KMS-11 (cell line): Measurements from ENCODE around the gene AOPEP.

ENCODE experiments used
- H2AFZ ChIP-seq: fragments of 200-600 bp; sonication (generic); 2 replicates; pipeline ENCODE4 v1.6.1; 2016; ENCODE audit warnings: antibody characterized with exemption, mixed run types, low read depth
- H3K27ac ChIP-seq: fragments of 200-600 bp; sonication (generic); 2 replicates; pipeline ENCODE4 v1.6.1; 2016; ENCODE audit warnings: mild to moderate bottlenecking, mixed run types
- H3K27me3 ChIP-seq: fragments of 200-600 bp; sonication (generic); 2 replicates; pipeline ENCODE4 v1.6.1; 2017; ENCODE audit warnings: mild to moderate bottlenecking, low read depth, mixed run types, moderate library complexity; ENCODE audit not compliant: insufficient read depth
- H3K36me3 ChIP-seq: fragments of 200-600 bp; sonication (generic); 2 replicates; pipeline ENCODE4 v1.6.1; 2017; ENCODE audit warnings: mild to moderate bottlenecking, mixed run types; ENCODE audit not compliant: insufficient read depth
- H3K4me1 ChIP-seq: fragments of 200-600 bp; sonication (generic); 2 replicates; pipeline ENCODE4 v1.6.1; 2016; ENCODE audit warnings: mild to moderate bottlenecking, low read depth, mixed run types; ENCODE audit not compliant: poor library complexity, severe bottlenecking
- H3K4me2 ChIP-seq: fragments of 200-600 bp; sonication (generic); 2 replicates; pipeline ENCODE4 v1.7.0; 2016; ENCODE audit warnings: mild to moderate bottlenecking, mixed run types
- H3K4me3 ChIP-seq: fragments of 200-600 bp; sonication (generic); IDR thresholded peaks from 2 replicates; pipeline ENCODE4 v1.6.1; 2017; ENCODE audit warnings: low read depth, low read length, mixed read lengths; ENCODE audit not compliant: insufficient read depth
- H3K79me2 ChIP-seq: fragments of 200-600 bp; sonication (generic); 2 replicates; pipeline ENCODE4 v1.6.1; 2016; ENCODE audit warnings: low read depth, mixed run types; ENCODE audit not compliant: insufficient read depth
- H3K9ac ChIP-seq: fragments of 200-600 bp; sonication (generic); 2 replicates; pipeline ENCODE4 v1.6.1; 2016; ENCODE audit warnings: mild to moderate bottlenecking, mixed run types
- H4K20me1 ChIP-seq: fragments of 200-600 bp; sonication (generic); 2 replicates; pipeline ENCODE4 v1.6.1; 2016; ENCODE audit warnings: mild to moderate bottlenecking, mixed run types; ENCODE audit not compliant: insufficient read depth
- TF ChIP-seq, protein P1 (sequence below): fragments of 200-600 bp; sonication (generic); conservative IDR thresholded peaks from 2 replicates; pipeline ENCODE4 v1.6.1; 2017; ENCODE audit warnings: low read depth, mild to moderate bottlenecking, antibody characterized with exemption, low read length, moderate library complexity, mixed read lengths

AOPEP gene

DNA sequence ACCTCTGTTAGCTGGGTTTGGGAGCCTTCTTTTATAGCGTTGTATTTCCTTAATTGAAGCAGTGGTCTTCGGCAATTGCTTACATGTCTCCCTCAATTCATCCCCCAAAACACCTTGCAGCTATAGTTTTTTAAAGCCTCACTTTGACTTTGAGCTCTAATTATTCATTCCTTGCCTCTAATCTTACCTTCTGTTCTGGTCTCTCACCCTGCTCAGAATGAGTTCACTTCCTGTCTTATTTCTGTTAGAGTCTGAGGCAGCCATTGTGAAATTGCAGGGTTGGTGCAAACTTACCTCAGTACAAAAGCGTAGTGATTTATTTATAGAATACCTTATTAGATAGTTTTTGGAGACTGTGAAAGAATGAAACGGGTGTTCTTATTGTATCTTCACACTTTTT is 35.0 kb downstream of the AOPEP start:
- Histone ChIP-seq H3K36me3 (no peaks in the 10 kb centered on the region), H3K79me2 (no peaks in the 10 kb centered on the region)

DNA sequence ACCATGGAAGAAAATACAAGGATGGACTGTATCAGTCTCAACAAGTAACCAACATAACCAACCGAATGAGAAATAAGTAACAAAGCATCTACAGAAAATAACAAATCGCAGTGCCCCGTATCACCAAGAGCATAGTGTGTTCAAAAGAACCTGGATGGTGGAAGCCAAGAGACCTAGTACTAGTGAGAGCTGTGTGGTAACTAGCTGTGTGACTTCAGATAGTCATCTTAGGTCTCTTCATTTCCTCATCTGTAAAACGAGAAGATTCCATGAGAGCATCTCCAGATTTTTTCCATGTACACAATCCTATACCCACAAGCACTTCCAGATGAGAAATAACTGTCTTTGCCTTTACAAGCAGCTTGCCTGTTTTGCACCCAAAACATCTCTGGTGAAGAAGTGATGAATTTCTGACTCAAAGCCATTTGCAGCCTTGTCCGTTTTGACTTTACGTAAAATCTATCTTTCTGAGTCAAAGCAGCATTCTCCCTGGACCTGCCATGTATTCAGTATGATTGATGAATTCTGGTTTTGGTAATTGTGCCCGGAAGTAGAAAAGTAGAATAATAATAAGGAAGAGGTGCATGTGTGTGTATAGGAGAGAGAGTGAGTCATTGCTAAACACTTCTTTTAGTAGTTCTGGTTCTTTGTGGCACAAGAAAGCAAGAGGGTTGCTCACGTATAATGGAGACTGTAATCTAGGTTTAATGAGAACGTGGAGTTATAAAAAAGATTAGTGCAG is 41.0 kb downstream of the AOPEP start:
- Histone ChIP-seq H3K4me1 (no peaks in the 10 kb centered on the region), H4K20me1 (no peaks in the 10 kb centered on the region), H3K27me3 (no peaks in the 10 kb centered on the region), H3K4me2 (no peak overlapping the region), H2AFZ (no peak overlapping the region), H3K27ac (no peak overlapping the region), H3K4me3 (no peak overlapping the region), H3K36me3 (no peaks in the 10 kb centered on the region), H3K79me2 (no peaks in the 10 kb centered on the region), H3K9ac (no peak overlapping the region)
- TF ChIP-seq, protein P1, sequence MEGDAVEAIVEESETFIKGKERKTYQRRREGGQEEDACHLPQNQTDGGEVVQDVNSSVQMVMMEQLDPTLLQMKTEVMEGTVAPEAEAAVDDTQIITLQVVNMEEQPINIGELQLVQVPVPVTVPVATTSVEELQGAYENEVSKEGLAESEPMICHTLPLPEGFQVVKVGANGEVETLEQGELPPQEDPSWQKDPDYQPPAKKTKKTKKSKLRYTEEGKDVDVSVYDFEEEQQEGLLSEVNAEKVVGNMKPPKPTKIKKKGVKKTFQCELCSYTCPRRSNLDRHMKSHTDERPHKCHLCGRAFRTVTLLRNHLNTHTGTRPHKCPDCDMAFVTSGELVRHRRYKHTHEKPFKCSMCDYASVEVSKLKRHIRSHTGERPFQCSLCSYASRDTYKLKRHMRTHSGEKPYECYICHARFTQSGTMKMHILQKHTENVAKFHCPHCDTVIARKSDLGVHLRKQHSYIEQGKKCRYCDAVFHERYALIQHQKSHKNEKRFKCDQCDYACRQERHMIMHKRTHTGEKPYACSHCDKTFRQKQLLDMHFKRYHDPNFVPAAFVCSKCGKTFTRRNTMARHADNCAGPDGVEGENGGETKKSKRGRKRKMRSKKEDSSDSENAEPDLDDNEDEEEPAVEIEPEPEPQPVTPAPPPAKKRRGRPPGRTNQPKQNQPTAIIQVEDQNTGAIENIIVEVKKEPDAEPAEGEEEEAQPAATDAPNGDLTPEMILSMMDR, result no peak

More for the DNA sequence above, 35.0 kb downstream of the AOPEP start:
- no peaks in the 10 kb centered on the region for H3K27me3 ChIP-seq
- H3K4me3 ChIP-seq, result no peak overlapping the region
- TF ChIP-seq, protein P1, result no peak
- H3K4me1 ChIP-seq, result no peaks in the 10 kb centered on the region
- no peak overlapping the region for H3K27ac ChIP-seq
- no peaks in the 10 kb centered on the region for H4K20me1 ChIP-seq
- no peak overlapping the region for H3K4me2 ChIP-seq
- no peak overlapping the region for H2AFZ ChIP-seq
- no peak overlapping the region for H3K9ac ChIP-seq

DNA sequence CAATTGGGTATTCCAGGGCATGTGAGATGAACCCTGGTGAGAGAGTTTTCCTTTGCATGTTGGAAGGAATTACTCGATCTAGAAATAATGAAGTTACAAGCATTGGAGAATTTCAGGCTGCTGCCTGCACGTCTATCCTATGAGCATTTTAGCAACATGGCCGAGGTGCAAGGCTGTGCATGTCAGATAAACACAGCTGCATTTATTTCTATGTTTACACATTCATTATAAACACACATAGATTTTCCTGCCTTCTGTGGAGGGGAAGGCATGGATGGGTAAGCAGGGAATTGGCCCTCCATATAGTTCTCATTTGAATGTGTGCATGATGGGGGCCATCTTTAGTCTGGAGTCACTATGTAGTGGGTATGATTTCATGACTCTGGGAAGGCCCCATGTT is 42.3 kb downstream of the AOPEP start:
- Histone ChIP-seq H3K27ac (no peak overlapping the region), H3K36me3 (no peaks in the 10 kb centered on the region), H3K79me2 (no peaks in the 10 kb centered on the region), H3K4me1 (no peaks in the 10 kb centered on the region), H3K4me2 (no peak overlapping the region), H2AFZ (no peak overlapping the region), H3K9ac (no peak overlapping the region), H4K20me1 (no peaks in the 10 kb centered on the region), H3K27me3 (no peaks in the 10 kb centered on the region), H3K4me3 (no peak overlapping the region)
- TF ChIP-seq, protein P1, result no peak

DNA sequence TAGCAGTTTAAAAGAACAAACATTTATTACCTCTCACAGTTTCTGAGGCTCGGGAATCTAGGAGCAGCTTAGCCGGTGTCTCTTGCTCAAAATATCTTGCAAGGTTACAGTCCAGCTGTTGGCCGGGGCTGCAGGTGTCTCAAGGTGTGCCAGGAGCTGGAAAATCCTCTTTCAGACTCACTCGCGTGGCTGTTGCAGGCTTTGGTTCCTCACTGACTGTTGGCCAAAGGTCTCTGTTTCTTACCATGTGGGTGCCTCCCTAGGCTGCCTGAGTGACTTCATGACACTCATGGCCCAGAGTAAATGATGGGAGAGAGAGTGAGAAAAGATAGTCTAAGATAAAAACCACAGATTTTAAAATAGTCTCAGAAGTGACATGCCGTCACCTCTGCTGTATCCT is 43.8 kb downstream of the AOPEP start:
- TF ChIP-seq, protein P1, result no peak
- Histone ChIP-seq H3K4me3 (no peak overlapping the region), H4K20me1 (no peaks in the 10 kb centered on the region), H3K9ac (no peak overlapping the region), H3K79me2 (no peaks in the 10 kb centered on the region), H3K4me1 (no peaks in the 10 kb centered on the region), H2AFZ (no peak overlapping the region), H3K27me3 (no peaks in the 10 kb centered on the region), H3K27ac (no peak overlapping the region), H3K36me3 (no peaks in the 10 kb centered on the region), H3K4me2 (no peak overlapping the region)
